Activated T-helper 1 cell treated with Interleukin-2 at 50 U/mL for 16 hours (primary cell): ENCODE measurements around the gene MTM1.

Experiments used
- DNase-seq: peaks from one replicate; pipeline ENCODE4 v3.0.0-alpha.2; 2020; ENCODE audit warnings: low read depth

The MTM1 gene

DNA sequence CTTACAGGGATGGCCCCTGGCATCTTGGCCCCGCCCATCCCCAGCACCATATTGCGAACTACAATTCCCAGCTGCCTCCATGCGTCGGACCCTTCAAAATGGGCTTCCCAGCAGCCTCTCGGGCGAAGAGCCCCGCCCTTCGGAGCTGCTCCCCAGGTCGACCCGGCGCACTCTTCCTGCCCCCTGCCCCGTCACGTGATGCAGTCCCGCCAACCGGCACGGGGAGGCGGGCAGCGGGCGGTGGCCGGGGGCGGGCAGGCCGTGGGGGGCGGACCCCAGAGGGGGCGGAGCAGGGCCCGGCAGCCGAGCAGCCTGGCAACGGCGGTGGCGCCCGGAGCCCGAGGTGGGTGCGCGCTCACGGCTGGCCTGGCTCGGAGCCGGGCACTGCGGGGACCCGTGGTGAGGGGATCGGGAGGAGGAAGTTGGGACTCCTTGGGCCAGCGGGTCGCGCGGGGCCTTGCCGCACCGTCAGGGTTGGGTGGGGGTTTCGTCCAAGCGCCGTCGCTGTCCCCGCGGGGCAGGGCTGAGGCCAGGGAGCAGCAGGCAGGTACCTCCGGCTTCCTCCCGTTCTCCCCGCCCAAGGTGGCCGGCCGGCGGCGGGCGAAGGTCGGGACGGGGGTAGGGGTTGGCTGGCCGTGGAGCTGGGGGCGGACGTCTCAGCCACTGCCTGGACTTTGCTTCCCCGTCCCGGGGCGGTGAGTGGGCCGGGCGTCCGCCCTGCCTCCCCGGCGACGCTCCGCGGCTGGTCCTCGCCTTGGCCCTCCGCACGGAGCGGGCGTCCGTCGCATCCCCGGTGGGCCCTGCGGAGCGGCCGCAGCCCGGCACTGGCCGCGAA is at the start of gene MTM1:
Gene MTM1 (plus strand): TSS at position 302 of the 835 bp plus-strand sequence. CDS start 23,994 bp downstream, outside the sequence.
- DNase-seq = peak; percentile 87

DNA sequence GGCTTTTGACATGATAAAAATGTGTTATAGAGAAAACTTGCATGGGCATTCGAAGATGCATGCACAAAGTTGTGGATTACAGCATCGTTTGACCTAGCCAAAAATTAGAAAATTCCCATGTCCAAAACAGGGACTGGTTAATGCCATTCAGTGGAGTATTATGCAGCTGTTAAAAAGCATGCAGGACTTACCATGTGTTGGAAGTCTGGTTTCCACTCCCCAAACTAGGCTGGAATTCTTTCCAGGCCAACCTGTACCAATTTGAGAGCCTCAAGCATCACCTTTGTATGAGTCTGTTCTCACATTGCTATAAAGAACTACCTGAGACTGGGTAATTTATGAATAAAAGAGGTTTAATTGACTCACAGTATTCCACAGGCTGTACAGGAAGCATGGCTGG is 45.9 kb upstream of the MTM1 start:
- DNase-seq = no peak

DNA sequence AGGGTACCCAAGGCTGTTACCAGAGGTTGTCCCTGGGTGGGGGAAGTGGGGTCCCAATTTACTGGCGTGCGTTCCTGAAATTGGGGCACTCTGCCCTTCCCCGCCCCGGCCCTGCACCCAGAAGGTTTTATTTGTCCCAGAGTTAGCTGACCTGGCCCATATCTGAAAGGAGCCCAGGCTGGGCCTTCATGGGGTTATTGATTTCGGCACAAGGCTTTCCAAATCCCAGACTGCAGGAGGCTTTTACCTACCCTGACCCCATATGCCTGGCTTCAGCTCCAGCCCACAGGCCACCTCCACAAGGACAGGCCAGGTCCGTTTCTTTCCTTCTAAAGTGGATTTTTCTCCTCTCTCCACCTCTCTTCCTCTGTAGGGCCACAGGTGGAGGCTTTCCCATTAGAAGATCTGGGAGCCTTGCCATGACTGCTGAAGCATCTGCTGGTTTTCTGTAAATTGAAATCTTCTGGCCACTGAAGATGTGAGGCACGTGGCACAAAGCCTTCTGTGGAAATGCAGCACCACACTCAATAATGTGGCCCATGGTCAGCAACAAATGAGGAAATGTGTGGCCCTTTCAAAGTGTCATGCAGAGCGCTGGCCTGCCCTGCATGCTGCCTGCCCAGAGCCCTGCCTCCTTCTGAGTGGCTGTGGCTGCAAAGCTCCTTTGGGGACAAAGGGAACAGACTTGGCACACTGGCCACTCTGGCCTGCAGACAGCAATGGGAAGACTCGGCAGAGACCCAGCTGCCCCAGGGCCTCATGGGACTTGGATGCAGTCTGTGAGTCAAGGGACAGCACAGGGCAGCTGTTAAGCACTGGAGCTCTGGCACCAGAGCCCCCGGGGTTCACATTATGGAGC is 43.1 kb upstream of the MTM1 start:
- no peak for DNase-seq

DNA sequence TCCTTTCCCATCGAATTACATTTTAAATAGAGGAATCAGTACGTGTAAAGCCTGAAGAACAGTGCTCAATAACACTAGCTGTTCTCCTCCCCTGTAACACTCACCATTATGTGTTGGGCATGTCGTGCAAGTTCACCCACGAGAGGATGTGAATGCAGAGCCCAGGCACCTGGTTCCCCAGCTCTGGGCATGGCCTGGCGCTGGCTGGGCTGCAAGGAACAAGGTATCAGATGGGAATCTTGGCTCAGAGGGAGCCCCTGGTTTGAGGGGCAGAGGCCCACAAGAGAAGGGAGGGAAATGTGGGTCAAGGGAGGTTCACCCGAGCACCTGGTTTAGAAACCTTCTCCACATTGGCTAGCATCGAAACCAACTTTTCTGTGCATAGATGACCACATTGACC is 41.7 kb upstream of the MTM1 start:
- DNase-seq = no peak

DNA sequence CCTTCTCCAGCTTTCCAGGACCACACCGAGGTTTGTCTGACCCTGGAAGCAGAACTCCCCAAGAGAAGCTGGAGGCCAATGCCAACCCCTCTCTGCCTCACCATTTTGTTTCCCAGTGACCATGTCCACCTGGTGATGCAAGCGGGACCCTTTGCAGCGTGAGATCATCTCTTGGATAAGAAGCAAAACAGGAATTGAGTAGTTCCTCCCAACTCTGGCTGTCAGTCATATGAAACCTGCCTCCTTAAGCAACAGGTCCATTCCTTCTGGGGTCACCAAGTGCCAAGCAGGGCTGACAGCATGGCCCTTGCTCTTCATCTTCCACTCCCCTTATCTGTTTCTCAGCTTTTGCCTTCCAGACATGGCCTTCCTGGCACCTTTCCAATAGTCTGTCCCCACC is 41.3 kb upstream of the MTM1 start:
- DNase-seq = no peak

DNA sequence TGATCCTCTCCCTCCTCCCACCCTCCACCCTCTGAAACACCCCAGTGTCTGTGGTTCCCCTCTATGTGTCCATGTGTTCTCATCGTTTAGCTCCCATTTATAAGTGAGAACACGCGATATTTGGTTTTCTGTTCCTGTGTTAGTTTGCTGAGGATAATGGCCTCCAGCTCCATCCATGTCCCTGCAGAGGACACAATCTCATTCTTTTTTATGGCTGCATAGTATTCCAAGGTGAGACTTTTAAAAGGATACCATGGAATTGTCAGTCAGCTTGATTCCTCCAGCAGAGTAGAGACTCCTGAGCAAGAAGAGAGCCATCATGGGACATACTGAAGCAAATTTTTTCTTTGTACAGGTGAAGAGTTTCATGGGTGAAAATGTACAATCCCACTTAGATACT is 38.8 kb upstream of the MTM1 start:
- no peak for DNase-seq

DNA sequence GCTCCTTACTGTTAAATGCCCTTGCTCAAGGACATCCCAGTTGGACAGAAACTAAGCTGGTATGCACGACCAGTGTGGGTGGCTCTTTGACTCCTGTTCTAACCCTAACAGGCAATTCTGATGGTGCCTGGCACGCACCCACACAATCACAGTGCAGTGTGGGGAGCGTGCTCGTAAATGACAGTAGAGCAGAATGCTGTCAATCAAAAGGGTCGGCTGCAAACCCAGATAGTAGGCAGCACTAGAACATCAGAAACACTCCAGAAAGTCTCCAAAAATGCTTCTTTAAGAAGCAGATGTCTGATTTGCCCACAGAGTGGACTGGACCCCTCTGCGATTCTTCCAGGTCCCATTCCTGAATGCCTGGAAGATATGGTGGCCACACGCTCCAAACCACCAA is 37.6 kb upstream of the MTM1 start:
- DNase-seq = no peak

DNA sequence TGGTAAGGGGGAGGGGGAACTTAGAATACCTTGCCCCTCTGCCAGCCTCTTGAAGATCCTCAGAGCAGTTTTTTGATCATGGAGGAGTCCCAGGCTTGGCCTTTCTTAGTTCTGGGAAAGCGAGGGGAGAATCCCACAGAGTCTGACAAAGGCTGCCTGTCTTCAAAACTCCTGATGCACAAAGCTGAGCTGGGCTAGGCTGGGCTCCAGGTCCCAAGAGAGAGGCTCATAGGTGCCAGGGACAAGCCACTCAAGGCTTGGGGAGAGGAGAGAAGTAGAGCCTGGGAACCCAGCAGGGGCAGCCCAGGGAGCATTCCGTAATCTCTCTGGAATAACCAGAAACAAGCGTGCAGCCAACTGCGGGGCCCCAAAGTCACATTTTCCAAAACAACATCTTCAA is 37.0 kb upstream of the MTM1 start:
- DNase-seq = no peak

DNA sequence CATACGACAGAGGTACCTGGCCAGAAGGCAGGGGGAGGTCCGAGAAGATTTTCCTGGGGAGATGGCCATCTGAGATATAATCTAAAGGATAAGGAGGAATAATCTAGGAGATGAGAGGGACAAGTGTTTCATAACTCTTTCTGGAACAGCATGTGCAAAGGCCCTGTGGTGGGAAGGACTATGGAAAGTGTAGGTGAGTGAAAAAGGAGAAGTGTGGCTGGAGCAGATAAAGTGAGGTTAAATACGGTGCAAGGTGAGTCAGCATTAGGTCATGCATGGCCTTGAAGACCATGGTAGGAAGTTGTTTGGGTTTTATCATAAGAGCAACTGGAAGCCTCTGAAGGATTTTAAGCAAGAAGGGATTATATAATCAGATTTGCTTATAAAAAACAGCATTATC is 34.6 kb upstream of the MTM1 start:
- no peak for DNase-seq

DNA sequence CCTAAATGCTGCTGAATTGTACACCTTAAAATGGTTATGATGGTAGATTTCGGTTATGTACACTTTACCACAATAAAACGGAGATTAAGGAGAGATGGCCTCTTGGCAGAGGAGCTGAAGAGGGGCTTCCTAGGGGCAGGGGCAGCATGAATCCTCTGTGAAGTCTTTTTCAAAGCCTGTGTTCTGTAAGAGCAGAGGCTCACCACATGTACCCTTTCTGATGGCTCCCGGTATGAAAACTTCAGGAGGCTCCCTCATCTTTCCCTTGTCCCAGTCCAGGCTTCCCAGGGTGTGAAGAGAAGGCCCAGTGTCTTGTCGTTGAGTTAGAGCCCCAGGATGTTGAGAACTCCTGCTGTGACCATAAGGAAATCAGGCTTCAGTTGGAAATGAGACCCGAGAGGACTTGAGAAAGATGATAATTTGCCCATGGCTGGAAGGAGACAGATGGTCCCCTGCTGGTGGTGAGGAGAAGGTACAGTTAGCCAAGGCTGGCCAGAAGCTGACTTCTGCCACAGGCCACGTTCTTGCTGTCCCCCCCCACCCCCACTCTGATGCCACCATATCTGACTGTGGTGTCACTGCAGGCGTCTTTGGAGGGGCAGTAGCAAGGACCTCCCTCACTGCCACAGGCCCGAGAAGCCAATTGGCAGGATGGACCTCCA is 31.8 kb upstream of the MTM1 start:
- no peak for DNase-seq

DNA sequence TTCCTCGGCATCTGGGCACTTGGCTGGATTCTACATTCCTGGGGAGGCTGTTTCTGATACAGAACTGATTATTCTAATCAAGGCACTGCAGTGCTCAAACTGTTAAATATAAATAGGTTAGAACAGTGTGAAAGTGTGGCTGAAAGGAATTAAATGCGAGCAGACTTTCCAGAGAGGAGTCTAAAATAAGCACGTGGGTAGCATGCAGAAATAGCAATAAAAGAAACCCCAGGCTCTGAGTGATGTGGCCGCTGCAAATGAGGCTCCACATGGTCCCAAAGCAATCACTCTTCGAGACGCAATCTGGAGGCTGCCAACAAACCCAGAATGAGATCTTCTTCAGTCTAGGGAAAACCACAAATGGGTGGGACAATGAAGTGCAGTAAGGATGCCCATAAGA is 30.6 kb upstream of the MTM1 start:
- no peak for DNase-seq

DNA sequence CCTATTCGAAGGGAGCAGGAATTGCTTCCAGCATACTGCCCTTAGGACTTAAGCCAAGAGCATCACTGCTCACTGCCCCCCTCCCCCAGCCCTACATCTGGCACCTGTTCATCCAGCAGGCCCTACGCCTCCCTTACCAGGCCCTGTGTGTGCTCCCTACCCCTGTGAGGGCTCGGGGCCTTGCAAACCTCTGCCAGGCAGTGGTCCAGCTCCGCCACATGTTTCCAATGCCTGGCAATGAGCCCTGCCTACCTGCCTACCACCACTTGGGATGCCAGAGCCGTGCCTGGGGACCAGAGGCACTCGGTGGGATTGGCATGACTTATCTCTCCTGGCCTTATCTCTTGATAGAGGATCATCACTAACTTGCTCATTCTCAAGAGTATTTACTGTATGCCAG is 27.5 kb upstream of the MTM1 start:
- no peak for DNase-seq

DNA sequence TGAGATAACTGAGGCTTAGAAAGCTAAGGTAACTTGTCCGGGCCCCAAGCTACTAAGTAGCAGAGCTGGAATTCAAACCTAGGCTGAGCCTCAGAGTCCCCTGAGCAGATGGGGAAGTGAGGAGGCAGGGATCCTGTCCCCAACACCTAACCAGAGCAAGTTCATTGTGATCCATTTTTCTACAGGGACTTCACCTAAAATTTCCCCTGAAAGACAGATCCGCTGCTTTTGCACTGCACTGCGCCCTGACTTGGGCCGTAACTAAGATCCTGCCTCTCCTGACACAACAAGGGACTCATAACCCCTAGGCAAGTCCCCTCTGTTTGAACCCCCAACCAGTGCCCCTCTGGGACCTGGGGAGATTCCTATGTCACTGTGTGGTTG is 25.6 kb upstream of the MTM1 start:
- DNase-seq = no peak

DNA sequence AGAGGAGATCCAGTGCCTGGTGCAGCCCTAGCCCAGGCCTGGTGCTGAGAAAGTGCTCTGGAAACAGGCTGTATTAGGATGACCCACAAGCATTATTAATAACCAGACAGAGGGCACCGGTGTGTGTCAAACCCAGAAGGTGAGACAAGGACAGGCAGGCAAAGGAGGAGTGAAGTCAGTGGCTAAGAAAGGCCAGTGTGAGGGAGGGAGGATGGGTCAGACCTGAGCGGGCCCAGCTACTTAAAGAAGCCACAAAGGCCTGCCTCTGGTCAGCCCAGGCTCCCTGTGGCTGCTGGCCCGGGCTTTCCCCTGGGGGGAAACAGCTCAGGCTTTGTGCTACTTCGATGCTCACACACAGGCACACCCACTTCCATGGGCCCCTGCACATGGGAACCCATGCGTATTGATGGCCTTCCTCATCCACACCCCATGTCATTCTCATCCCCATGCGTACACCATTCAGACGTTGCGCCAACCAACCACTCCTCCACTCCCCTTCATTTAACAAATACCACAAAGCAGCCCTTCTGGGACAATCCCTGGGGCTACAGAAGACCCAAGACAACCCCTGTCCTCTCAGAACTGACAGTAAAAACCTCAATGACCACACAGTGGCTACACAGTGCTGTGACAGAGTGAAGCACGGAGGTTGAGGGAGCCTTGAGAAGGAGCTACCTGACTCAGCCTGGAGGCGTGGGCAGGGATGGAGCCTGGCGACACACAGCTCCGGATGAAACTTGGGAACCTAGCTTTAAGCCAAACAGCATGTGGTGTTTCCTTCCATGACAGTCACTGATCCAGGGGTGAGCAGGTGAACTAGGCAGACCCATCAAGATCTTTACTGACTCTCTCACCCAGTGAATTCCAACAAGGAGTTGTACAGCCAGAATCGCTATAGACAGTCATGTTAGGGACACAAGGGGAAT is 24.9 kb upstream of the MTM1 start:
- DNase-seq = no peak

DNA sequence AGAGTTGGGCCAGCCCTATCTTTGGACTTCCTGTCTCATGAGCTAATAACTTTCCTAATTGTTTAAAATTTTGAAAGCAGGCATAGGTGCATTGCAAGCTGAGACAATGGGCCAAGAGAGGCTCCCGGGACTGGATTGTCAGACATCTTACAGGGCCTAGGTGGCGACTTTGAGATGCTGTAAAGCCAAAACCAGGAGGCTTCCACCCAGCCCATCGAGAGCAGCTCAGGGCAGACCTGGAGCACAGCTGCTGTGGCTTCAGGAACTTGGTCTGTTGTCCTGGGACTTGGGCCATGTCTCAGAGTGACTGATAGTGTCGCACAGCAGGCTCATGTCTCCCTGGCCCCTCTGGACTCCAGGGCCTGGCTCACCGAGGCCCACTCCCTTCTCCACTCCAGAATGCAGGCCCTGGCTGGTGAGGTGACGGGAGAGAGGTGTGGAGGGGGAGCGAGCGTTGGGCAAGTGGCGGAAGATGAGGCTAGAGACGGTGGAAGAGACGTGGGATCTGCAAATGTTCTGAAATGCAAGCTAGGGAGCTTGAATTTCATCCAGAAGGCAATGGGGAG is 24.1 kb upstream of the MTM1 start:
- DNase-seq = no peak

DNA sequence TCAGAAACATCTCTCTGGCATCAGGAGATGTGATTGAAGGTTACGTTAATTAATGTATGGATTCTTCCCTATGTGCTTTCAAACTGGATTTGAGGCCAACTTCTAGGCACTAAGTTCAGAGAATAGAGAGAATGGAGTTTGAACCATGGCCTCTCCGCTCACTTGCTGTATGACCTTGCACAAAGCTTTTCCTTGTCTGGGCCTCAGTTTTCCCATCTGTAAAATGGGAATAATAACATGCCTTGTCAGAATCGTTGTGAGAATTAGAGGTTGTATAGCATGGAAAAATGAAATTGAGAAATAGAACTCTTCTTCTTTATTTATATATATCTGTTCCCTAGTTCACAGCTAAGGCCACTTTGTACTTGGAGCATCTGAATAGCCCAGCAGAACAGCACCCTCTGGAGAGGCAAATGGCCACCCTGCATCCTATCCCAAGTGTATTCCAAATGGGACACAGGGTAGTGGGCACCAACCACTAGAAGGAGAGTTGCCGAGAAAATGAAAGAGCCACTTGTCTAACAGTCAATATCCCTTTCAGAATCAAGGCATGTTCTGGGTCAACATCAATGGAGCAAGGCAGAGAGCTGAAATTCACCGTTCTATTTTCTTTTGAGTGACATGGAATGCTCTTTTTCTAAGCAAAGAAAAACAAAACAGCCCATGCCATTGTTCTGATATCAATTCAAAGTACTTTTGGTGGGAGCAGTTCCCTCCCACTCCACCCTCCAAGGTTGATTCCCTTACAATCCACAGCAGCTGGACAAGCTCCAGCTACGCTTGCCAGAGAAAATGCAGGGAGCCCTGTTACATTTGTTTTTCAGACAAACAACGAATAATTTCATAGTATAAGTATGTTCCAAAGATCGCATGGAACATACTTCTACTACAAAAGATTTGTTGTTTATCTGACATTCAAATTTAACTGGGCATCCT is 23.3 kb upstream of the MTM1 start:
- no peak for DNase-seq

DNA sequence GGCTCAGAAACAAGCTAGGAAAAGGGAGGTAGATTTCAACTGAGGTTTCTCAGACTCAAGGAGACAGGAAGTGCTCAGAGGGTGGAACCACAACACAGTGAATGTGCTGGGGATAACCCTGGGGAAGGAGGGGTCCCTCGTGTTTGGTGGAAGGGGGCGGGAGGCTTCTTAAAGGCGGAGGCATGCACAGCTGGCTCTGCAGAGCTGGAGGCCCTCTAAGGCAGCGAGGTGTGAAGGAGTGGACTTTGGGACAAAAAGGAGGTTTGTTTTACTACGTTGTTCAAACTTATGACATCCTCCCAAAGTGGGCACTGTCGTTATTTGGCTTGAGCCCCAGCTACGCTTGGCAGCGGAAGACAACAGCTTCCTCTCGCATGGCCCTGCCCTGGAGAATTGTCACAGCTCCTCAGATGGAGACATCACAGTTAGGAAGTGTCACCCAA is 21.7 kb upstream of the MTM1 start:
- DNase-seq = no peak

DNA sequence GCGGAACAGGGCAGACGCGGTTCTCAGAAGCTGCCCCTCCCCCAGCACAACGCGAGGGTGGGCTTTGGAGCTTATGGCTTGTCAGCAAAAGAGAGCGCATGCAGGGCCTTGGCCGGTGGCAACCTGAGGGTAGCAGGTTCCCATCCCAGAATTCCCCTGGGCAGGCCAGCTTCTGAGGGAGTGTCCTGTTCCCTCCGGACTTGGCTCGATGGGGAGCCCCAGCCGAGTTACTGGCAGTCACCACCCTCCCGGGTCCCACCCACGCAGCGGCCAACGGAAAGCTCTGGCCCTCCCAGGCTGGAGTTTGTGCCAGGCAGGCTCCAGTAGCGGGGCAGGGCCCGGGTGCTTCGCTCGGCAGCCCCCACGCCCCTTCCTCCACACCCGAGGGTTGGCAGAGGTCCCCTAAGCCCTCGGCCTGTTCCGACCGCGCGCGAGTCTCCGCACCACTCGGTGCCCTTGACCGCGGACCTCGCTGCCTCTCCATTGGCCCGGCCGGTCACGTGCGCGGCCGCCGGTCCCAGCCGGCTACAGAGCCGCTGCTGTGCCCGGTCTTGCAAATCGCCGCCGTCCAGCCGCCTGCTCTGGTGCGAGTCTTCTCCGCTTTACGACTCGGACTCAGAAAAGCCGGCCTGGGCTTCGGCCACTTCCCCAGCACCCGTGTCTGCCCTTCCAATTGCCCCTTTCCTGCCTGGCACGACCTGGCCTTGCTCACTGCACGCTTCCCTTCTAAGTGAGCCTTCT is 20.9 kb upstream of the MTM1 start:
- DNase-seq = no peak

DNA sequence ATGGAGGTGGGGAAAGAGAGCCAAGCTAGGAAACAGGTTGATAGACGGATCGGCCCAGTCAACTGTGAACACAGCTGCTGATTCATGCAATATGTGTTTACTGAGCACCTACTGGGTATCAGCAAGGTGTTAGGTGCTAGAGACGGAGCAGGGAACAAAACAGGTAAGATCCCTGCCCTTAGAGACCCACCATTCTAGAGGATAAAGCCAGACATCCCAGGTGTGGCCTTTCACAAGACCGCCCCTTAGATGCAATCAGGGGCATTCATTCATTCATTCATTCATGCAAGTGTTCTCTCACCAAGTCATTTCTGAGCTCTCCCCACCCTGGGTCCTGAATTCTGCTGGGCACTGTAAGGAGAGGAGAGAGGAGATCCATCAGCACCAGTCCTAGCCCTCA is 20.2 kb upstream of the MTM1 start:
- DNase-seq = no peak
